Activated CD4-positive, alpha-beta T cell treated with anti-CD3 and anti-CD28 coated beads, Interleukin-2, amount 50 U/mL, for 16 hours (primary cell): ENCODE data around the gene INPP5D.
"Not testable (repeated sequence)": the region's sequence is repeated elsewhere in the genome, so short reads cannot be mapped to it uniquely, and the experiment has no call there.

ENCODE experiments used
- DNase-seq: peaks from one replicate; pipeline ENCODE4 v3.0.0-alpha.2; 2020

Gene INPP5D

DNA sequence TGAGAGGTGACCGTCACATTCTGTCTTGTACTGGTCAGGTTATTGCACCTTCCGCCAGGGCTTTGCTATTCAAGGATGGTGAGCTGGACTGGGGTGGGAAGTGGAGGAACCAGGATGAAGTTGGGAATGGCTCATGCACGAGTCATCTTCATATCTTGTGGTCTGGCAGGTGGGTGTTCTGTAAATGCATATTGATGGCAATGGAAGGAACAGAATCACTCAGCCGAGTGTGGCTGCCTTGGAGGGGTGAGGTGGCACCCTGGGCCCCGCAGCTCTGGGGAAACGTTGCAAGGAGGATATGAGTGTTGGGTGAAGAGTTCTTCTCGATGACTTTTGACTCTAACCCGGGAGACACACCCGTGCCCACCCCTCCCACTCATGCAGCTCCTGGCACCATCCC is 26.5 kb upstream of the INPP5D start:
- DNase-seq = peak; percentile 3

DNA sequence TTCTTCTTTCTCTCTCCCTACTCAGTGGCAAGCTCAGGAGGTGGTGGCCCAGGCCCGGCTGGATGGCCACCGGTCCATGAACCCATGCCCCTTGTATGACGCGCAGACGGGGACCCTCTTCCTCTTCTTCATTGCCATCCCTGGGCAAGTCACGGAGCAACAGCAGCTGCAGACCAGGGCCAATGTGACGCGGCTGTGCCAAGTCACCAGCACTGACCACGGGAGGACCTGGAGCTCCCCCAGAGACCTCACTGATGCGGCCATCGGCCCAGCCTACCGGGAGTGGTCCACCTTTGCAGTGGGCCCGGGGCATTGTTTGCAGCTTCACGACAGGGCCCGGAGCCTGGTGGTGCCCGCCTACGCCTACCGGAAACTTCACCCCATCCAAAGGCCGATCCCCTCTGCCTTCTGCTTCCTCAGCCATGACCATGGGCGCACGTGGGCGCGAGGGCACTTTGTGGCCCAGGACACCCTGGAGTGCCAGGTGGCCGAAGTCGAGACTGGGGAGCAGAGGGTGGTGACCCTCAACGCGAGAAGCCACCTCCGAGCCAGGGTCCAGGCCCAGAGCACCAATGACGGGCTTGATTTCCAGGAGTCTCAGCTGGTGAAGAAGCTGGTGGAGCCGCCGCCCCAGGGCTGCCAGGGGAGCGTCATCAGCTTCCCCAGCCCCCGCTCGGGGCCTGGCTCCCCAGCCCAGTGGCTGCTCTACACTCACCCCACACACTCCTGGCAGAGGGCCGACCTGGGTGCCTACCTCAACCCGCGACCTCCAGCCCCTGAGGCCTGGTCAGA is 25.9 kb upstream of the INPP5D start:
- no peak for DNase-seq

DNA sequence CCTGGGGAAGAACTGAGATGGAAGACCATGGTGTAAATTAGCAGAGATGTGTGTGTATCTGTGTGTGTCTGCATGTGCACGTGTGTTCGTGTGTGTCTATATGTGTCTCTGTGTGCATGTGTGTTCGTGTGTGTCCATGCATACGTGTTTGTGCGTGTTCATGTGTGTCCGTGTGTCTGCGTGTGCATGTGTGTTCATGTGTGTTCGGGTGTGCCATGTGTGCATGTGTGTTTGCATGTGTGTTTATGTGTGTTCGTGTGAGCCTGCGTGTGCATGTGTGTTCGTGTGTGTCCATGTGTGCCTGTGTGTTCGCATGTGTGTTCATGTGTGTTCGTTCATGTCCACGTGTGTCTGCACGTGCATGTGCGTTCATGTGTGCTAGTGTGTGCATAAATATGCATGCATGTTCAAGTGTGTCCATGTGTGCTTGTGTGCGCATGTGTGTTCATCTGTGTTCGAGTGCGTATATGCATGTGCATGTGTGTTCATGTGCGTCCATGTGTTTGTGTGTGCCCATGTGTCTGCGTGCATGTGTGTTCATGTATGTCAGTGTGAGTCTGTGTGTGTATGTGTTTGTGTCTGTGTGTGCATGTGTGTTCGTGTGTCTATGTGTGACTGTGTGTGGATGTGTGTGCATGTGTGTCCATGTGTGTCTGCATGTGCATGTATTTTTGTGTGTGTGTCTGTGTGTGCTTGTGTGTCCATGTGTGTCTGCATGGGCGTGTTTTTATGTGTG is 24.5 kb upstream of the INPP5D start:
- DNase-seq = no peak

DNA sequence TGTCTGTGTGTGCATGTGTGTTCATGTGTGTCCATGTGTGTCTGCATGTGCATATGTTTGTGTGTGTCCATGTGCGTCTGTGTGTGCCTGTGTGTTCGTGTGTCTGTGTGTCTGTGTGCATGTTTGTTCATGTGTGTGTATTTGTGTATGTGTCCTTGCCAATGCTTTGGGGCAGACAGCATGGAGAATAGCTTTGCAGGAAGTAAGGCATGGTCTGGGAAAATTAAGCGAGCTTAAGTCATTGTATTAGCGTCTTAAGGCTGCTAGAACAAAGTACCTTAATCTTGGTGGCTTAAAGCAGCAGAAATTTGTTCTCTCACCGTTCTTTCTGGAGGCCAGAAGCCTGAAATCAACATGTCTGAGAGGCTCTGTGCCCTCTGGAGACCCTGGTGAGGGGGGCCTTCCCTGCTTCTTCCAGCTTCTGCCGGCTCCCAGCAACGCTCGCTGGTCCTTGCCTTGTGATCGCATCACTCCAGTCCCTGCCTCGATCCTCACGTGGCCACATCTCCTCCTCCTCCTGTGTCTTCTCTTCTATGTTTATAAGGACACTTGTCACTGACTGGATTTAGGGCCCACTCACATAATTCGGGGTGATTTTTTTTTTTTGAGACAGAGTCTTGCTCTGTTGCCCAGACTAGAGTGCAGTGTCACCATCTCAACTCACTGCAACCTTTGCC is 23.8 kb upstream of the INPP5D start:
- no peak for DNase-seq

DNA sequence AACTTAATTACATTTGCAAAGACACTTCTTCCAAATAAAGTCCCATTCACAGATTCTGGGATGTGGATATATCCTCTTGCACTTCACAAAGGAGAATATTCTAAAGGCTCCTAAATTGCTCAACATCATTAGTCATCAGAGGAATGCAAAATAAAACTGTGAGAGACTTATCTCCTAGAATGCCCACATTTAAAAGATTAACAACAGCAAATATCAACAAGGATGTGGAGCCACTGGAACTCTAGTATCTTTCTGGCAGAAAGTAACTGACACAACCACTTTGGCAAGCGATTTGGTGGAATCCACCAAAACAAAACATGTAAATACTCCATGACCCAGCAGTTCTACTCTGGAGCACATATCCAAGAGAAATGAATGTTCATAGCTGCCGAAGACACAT is 23.1 kb upstream of the INPP5D start:
- no peak for DNase-seq

DNA sequence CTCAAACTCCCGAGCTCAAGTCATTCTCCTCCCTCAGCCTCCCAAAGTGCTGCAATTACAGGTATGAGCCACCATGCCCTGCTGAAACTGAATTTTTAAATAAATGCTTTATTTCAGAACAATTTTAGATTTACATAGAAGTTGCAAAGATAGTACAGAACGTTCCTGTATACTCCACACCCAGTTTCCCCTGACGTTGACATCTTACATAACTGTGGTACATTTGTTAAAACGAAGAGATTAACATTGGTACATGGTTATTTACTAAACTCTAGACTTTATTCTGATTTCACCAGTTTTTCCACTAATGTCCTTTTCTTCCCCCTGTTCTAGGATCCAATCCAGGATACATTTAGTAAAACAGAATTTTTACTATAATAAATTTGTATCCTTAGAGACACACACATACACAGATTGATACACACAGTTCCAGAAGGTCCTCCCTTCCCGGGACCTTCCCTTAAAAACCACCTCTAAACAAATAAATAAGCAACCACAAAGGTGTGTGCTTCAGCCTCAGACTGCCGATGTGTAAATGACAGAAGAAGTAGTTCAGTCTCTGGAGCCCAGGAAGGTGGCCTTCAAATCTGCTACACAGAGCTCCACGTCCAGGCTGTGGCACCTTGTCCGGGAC is 20.8 kb upstream of the INPP5D start:
- DNase-seq = no peak

DNA sequence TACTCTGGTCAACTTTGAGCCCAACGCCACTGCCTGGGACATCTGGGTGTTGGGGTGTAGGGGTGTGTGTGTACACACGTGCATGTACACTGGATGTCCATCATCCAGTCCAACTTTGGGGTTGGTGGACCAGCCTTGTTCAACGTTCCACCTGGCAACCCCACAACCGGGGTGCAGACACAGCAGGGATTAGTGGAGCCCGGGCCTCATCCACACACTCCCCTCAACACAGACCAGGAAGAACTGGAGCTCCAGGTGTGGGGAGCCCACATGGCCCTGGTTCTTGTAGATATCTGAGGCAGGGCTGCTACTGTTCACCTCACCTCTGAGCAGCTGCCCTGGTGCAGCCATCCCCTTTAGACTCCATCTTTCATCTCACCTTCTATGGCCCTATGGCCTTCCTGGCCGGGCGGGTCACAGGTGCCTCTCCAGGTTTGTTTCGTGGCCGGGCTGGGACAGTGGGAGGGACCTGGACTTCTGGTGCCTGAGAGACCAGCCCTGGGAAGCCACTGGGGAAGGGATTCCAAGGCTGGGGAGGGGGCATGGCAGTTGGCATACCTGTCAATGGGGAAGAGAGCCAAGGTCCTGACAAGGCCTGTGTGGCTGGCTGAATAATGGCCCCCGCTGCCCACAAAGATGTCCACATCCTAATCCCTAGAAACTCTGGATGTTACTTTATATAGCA is 20.2 kb upstream of the INPP5D start:
- DNase-seq = no peak

DNA sequence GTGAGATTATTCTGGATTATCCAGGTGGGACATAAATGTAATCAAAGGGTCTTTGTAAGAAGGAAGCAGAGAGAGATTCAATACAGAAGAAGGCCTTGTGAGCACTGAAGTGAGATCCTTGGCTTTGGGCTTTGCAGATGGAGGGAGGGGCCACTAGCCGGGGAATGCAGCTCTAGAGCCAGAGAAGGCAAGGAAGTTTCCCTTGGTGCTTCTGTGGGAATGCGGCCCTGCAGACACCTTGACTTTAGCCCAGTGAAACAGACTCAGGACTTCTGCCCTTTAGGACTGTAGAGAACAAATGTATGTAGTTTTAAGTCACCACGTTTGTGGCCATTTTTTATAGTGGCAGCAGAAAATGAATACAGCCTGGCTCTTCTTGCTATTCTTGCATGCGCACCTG is 19.6 kb upstream of the INPP5D start:
- no peak for DNase-seq

DNA sequence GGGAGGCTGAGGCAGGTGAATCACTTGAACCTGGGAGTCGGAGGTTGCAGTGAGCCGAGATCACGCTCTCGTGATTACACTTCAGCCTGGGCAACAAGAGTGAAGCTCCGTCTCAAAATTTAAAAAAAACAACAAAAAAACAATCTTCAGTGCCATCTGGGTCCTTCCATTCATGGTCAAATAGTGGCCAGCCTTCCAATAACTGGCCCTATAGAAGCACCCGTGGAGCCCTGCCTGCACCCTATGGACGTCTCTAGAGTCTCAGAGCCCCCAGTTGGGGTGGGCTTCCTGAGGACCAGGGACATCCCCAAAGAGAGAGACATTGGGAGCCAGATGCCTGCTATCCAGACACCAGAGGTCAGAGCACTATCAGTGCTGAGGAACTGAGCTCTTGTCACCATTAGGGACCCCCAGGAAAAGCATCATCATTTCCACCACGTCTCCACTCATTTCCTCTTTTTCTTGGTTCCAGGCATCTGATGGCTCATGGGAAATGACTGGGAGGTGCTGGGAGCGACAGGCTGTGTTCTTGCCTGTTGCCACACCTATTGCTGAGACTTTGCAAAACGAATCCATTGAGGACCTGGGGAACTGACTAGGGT is 18.3 kb upstream of the INPP5D start:
- DNase-seq = no peak

DNA sequence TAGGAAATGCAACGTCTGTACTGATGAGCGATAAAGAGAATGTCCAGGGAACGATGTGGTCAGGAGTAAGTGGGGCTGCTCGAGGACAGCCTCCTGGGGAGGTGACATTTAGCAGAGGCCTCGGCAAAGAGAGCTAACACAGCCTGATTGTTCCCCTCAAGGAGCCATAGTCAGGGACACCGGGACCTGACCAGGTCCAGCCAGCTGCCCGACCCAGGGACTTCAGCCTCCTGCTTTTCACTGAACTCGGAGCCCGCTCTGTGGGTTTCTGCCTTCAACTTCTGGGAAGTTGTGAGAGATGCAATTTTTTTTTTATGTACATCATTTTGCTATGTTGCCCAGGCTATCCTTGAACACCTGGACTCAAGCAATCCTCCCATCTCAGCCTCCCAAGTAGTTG is 17.6 kb upstream of the INPP5D start:
- no peak for DNase-seq

DNA sequence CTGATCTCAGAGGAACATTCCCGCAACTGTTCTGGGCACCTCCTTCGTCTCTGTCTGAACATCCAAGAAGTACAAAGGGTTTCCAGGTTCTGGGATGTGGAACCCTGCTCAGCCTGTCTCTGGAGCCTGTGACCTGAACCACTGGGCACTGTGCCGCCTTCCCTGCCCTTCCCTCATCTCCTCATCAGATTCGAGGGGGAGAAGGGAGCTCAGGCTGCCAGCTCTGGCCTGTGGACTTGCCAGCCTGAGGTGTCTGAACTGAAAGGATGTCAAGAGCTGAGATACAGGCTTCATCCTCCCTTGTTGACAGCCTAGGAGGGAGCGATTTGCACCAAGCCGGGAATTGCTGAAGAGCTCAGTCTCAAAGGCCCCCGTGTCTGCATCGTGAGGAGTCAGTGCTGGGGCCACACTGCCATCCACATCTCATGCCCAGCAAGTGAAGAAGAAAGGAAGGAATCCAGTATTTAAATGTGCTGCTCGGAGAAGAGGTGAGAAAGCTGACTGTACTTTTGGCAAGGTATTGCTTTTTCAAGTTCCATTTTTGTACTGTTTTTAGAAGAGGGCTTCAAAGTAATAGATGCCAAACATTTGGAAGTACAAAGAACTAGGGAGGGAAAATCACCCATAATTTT is 15.1 kb upstream of the INPP5D start:
- no peak for DNase-seq

DNA sequence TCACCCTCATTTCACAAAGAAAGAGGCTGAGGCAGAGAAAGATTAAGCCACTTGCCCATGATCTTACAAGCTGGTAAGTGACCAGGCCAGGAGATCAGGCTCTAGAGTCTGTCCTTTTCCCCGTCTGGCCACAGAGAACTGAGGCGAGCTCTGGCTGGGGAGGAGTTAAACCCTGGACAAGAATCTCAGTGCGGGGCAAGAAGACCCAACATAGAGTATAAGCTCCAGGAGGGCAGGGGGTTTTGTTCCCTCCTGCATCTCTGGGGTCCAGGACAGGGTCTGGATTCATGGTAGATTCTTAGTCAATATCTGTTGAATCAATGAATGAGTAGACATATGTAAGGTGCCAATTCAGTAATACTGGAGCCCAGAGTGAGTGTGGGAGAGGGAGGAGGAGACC is 12.9 kb upstream of the INPP5D start:
- DNase-seq = no peak

DNA sequence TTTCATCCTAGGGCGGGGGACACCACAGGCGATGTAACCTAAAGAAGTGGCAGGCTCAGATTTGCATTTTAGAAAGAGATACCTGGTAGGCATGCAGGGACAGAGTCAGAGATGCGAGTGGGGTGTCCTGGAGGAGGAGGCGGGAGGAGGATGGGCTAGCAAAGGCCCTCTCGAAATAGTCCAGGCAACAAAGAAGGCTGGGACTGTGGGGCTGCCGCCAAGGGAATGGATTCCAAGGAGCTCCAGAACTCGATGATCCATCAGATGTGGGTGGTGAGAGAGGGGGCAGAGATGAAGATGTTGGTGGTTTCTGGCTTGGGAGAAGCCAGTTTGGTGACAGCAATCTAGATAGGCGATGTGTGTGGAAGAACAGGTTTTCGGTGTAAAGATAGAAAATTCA is 12.5 kb upstream of the INPP5D start:
- DNase-seq = no peak

DNA sequence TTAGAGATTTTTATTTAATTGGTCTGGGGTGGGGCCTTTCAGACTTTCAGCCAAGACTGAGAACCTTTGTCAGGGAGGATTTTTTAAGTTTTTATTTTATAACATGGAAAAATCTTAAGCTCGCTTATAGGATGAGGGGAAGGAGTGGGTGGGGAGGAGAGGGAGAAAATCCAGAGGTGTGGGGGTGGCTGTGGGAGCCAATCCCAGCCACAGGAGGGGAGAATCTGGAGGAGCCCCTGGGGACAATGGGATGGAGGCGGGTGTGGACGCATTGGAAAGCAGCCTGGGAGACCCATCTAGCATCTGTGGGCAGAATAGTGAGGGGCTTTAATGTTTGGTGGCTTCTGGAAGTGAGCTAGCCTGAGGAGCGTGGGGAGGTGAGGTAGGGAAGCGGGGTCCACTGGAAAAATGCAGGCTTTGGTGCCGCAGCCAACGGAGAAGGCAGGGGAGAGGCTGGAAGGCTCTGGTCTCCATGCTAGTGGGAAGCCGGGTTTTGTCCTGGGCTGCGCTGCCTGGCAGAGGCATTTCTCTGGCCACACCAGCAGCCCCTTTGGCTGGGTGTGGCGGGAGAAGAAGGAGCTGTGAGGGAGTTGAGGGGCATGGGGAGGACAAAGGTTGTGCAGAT is 11.5 kb upstream of the INPP5D start:
- no peak for DNase-seq

DNA sequence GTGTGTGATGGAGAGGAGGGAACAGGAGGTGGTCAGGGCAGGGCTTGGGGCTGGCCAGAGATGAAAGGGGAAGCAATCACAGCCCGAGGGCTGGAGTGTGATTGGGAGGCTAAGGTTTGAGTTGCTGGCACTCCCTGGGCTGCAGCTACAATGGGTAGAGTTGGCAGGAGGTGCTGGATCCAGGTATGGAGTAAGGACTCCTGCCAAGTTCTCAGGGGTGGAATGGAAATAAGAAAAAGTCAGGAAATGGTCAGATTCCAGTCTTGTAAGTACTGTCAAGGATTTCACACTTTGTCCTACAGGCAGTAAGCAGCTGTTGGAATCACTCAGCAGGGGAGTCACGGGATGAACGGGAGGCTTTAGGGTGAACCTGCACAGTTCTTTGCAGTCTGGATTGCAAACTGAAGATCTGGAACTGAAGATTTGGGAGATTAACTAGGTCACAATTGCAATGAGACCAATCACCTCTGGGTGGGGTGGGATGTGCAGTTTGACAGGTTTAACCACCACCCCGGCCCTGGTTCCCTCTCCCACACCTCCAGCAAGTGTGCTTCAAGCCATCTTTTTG is 10.9 kb upstream of the INPP5D start:
- no peak for DNase-seq

DNA sequence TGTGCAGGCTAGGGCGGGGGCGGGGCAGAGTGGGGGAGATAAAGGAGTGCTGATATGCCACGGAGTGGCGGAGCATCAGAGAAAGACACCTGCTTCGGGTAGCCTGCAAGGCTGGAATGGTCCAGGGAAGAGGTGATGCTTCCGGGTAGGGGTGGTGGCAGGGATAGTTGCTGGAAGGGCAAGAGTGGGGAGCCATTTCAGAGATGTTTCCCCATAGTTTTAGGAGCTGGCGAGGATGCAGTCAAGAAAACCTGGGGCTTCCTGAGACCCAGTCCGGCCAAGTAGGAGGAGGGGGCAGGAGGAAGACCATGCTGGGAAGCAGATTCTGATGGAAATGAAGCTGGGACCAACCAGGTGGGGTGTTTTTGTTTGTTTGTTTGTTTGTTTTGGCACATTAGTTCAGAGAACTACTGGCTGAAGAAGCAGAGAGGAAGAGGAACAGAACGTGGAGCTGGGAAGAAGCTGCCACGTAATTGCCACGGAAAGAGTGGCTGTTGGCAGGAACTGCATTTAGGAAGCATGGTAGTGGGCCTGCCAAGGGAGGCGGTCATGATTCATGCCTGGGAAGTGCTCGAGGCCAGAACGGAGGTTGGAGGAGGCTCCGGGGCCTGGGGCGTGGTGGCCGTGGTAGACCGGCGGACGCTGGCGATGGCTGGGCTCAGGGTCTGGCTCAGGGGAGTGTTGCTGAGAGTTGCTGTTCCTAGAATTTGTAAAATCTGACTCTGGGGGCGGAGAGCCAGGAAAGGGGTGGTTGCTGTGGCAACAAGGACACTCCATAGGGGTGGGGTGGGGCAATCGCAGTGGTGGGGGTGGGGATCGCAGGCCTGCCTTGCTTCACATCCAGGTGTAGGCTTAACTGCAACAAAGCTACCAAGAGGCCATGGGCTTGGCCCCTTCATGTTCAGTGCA is 8.6 kb upstream of the INPP5D start:
- no peak for DNase-seq

DNA sequence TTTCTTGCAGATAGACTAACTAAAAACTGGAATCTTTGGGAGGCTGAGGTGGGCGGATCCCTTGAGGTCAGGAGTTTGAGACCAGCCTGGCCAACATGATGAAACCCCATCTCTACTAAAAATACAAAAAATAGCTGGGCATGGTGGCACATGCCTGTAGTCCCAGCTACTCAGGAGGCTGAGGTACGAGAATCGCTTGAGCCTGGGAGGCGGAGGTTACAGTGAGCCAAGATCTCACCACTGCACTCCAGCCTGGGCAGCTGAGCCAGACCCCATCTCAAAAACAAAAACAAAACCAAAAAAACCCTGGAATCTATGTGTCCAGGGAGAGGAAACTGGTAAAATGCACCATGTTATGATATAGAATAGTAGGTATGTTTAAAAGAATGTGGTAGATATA is 7.6 kb upstream of the INPP5D start:
- DNase-seq = not testable (repeated sequence)

DNA sequence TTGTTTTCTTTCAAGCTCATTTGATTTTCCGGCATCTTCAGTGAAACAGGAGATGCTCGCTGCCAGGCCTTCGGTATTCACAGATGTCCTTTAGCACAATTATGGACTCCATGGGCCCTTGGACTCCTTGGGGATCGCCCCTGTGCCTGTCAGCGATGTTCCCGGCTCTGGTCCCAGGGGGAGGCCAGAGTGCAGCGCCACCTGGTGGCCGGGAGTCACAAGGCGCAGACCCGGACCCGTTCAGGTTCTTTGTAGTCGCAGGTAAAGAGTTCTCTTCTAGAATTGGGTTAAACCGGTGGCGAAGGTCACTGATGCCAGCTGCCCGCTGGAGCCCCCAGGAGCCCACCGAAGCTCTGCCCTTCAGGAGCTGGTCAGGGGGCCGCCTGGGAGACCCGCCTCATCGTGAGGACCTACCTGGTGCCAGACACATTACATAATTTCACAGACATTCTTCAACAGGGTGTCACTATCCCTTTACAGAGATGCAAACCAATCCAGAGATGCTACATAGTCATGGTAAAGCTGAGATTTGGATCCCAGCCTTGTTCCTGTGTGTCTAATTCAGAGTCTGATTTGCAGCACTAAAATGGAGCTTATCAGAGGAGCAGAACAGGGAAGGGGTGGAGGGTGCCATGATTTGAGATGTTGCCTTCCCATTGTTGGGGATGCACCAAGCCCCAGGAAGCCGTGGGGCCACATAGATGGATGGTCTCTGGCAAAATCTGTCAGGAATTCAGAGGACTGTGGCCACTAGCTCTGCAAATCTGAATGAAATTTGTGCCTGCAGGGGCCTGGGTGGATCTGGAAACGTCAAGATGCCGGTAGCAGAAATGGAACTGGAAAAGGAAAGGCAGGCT is 6.0 kb upstream of the INPP5D start:
- DNase-seq = peak; percentile 69

DNA sequence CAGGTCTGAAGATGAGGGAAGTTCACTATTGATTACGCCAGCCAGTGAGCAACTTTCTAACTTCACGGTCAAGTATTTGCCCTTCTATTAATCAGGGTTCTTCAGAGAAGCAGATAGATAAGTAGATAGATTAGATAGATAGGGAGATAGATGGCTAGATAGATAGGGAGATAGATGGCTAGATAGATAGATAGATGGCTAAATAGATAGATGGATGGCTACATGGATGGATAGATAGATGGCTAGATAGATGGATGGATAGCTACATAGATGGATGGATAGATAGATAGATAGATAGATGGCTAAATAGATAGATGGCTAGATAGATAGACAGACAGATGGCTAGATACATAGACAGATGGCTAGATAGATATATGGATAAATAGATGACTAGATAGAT is 4.8 kb upstream of the INPP5D start:
- no peak for DNase-seq
